KMS-11 (cell line): ENCODE measurements around the gene SEMA4F.

Experiments used
- H2AFZ ChIP-seq: fragments of 200-600 bp; sonication (generic); 2 replicates; pipeline ENCODE4 v1.6.1; 2016; ENCODE audit warnings: antibody characterized with exemption, mixed run types, low read depth
- H3K27ac ChIP-seq: fragments of 200-600 bp; sonication (generic); 2 replicates; pipeline ENCODE4 v1.6.1; 2016; ENCODE audit warnings: mild to moderate bottlenecking, mixed run types
- H3K27me3 ChIP-seq: fragments of 200-600 bp; sonication (generic); 2 replicates; pipeline ENCODE4 v1.6.1; 2017; ENCODE audit warnings: mild to moderate bottlenecking, low read depth, mixed run types, moderate library complexity; ENCODE audit not compliant: insufficient read depth
- H3K36me3 ChIP-seq: fragments of 200-600 bp; sonication (generic); 2 replicates; pipeline ENCODE4 v1.6.1; 2017; ENCODE audit warnings: mild to moderate bottlenecking, mixed run types; ENCODE audit not compliant: insufficient read depth
- H3K4me1 ChIP-seq: fragments of 200-600 bp; sonication (generic); 2 replicates; pipeline ENCODE4 v1.6.1; 2016; ENCODE audit warnings: mild to moderate bottlenecking, low read depth, mixed run types; ENCODE audit not compliant: poor library complexity, severe bottlenecking
- H3K4me2 ChIP-seq: fragments of 200-600 bp; sonication (generic); 2 replicates; pipeline ENCODE4 v1.7.0; 2016; ENCODE audit warnings: mild to moderate bottlenecking, mixed run types
- H3K4me3 ChIP-seq: fragments of 200-600 bp; sonication (generic); IDR thresholded peaks from 2 replicates; pipeline ENCODE4 v1.6.1; 2017; ENCODE audit warnings: low read depth, low read length, mixed read lengths; ENCODE audit not compliant: insufficient read depth
- H3K79me2 ChIP-seq: fragments of 200-600 bp; sonication (generic); 2 replicates; pipeline ENCODE4 v1.6.1; 2016; ENCODE audit warnings: low read depth, mixed run types; ENCODE audit not compliant: insufficient read depth
- H3K9ac ChIP-seq: fragments of 200-600 bp; sonication (generic); 2 replicates; pipeline ENCODE4 v1.6.1; 2016; ENCODE audit warnings: mild to moderate bottlenecking, mixed run types
- H4K20me1 ChIP-seq: fragments of 200-600 bp; sonication (generic); 2 replicates; pipeline ENCODE4 v1.6.1; 2016; ENCODE audit warnings: mild to moderate bottlenecking, mixed run types; ENCODE audit not compliant: insufficient read depth
- CTCF ChIP-seq: fragments of 200-600 bp; sonication (generic); conservative IDR thresholded peaks from 2 replicates; pipeline ENCODE4 v1.6.1; 2017; ENCODE audit warnings: low read depth, mild to moderate bottlenecking, antibody characterized with exemption, low read length, moderate library complexity, mixed read lengths

Gene SEMA4F

GRCh38 chr2:74655579-74655978, 1.5 kb downstream of the SEMA4F start:
- Histone ChIP-seq H3K4me2 (no peak overlapping the region), H4K20me1 (no peaks in the 10 kb centered on the region), H2AFZ (no peak overlapping the region), H3K36me3 (no peaks in the 10 kb centered on the region), H3K27me3 (no peaks in the 10 kb centered on the region), H3K4me1 (peaks cover 6% of the 10 kb centered on the region), H3K79me2 (no peaks in the 10 kb centered on the region), H3K9ac (no peak overlapping the region), H3K27ac (no peak overlapping the region), H3K4me3 (no peak overlapping the region)
- TF ChIP-seq CTCF, result no peak

DNA sequence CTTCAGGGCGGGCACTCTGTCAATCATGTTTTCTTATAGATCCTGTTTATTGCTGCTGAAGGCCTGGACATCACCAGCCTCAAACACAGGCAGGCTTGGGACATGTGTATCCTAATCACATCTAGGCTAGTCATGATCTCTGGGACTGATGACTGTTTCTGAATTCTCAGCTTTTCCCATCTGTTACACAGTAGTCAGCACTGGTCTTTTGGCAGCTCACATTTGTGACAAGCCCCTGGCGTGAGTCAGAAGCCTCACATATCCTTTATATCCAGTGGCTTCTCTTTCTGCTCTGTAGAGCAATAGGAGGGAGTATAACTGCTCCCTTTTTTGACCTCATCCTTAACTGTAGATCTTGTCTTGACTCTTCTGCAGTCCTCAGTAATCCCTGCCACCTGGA, 4.5 kb downstream of the SEMA4F start:
- Histone ChIP-seq H2AFZ (no peak overlapping the region), H3K4me1 (peaks cover 6% of the 10 kb centered on the region), H4K20me1 (no peaks in the 10 kb centered on the region), H3K36me3 (no peaks in the 10 kb centered on the region), H3K9ac (no peak overlapping the region), H3K4me2 (no peak overlapping the region), H3K79me2 (no peaks in the 10 kb centered on the region), H3K4me3 (no peak overlapping the region), H3K27ac (no peak overlapping the region), H3K27me3 (no peaks in the 10 kb centered on the region)
- no peak for TF ChIP-seq CTCF

- Histone ChIP-seq H4K20me1 (no peaks in the 10 kb centered on the region), H2AFZ (no peak overlapping the region), H3K36me3 (no peaks in the 10 kb centered on the region), H3K27ac (no peak overlapping the region), H3K79me2 (no peaks in the 10 kb centered on the region), H3K4me3 (no peak overlapping the region), H3K27me3 (no peaks in the 10 kb centered on the region), H3K4me2 (no peak overlapping the region), H3K4me1 (peaks cover 6% of the 10 kb centered on the region), H3K9ac (no peak overlapping the region)
- no peak for TF ChIP-seq CTCF
Observed at GRCh38 chr2:74659462-74659861, 5.4 kb downstream of the SEMA4F start.

- H3K36me3 ChIP-seq, result no peaks in the 10 kb centered on the region
- H3K79me2 ChIP-seq, result no peaks in the 10 kb centered on the region
- H3K9ac ChIP-seq, result no peak overlapping the region
- no peak overlapping the region for H3K4me2 ChIP-seq
- no peak for TF ChIP-seq CTCF
- no peaks in the 10 kb centered on the region for H4K20me1 ChIP-seq
- no peaks in the 10 kb centered on the region for H3K4me1 ChIP-seq
- no peak overlapping the region for H3K27ac ChIP-seq
- no peak overlapping the region for H2AFZ ChIP-seq
- no peak overlapping the region for H3K4me3 ChIP-seq
- no peaks in the 10 kb centered on the region for H3K27me3 ChIP-seq
Observed at GRCh38 chr2:74668087-74668486, 14.0 kb downstream of the SEMA4F start.

DNA sequence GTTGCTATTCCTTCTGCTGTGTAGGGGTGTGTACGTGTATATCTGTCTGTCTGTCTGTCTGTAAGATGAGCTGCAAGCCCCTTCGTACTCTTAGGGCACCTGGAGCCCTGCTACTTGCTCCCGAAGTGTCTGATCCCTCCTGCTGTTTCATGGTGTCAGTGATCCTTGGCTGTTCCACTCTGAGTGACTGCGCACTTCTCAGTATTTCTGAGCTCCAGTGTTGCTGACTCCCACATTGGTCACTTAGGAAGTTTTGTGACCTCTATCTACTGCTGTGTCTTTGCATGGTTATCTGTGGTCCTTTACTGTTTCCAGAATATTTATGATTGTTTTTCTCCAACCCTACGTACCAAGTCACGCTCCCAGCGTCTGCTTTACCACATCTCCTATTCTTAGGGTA, 16.2 kb downstream of the SEMA4F start:
- no peaks in the 10 kb centered on the region for H3K79me2 ChIP-seq
- no peaks in the 10 kb centered on the region for H3K27me3 ChIP-seq
- no peak overlapping the region for H3K27ac ChIP-seq
- no peak overlapping the region for H2AFZ ChIP-seq
- TF ChIP-seq CTCF, result no peak
- no peak overlapping the region for H3K4me3 ChIP-seq
- H3K4me1 ChIP-seq, result no peaks in the 10 kb centered on the region
- H3K9ac ChIP-seq, result no peak overlapping the region
- H4K20me1 ChIP-seq, result no peaks in the 10 kb centered on the region
- H3K4me2 ChIP-seq, result no peak overlapping the region
- H3K36me3 ChIP-seq, result no peaks in the 10 kb centered on the region
